Osteoblast (primary cell): ENCODE measurements around the gene PPP1R17. TPM values are rescaled to one million over a fixed set of nuclear protein-coding genes. Genes with fewer than 3 reads are reported as not detected.
A peak's percentile ranks its signal among the peaks of the same experiment; 100 is the strongest.

Source experiments
- DNase-seq: peaks from one replicate; pipeline ENCODE4 v3.0.0; 2011; ENCODE audit warnings: low spot score, mixed read lengths; ENCODE audit not compliant: insufficient read length; ENCODE audit errors: missing footprints
- H2AFZ ChIP-seq: 2 replicates; pipeline ENCODE4 v1.6.0; 2011; ENCODE audit warnings: mild to moderate bottlenecking, low read length
- H3K27ac ChIP-seq: 2 replicates; pipeline ENCODE4 v1.5.1; 2011; ENCODE audit warnings: mild to moderate bottlenecking, low read depth, low read length, moderate library complexity
- H3K27me3 ChIP-seq: 2 replicates; pipeline ENCODE4 v1.6.0; 2012; ENCODE audit warnings: mild to moderate bottlenecking, control low read depth, inconsistent platforms, low read length, moderate library complexity; ENCODE audit not compliant: insufficient read depth
- H3K36me3 ChIP-seq: 2 replicates; pipeline ENCODE4 v1.5.1; 2011; ENCODE audit warnings: mild to moderate bottlenecking, low read length, control low read depth, moderate library complexity; ENCODE audit not compliant: insufficient read depth
- H3K4me1 ChIP-seq: 2 replicates; pipeline ENCODE4 v1.5.1; 2011; ENCODE audit warnings: mild to moderate bottlenecking, low read length, control low read depth, moderate library complexity; ENCODE audit not compliant: insufficient read depth
- H3K4me2 ChIP-seq: 2 replicates; pipeline ENCODE4 v1.6.0; 2011; ENCODE audit warnings: mild to moderate bottlenecking, low read length; ENCODE audit not compliant: insufficient read depth
- H3K4me3 ChIP-seq: fragments of 200-600 bp; sonication (generic); 3 replicates; pipeline ENCODE4 v1.5.1; 2012; ENCODE audit warnings: mild to moderate bottlenecking, low read length, inconsistent platforms; ENCODE audit not compliant: insufficient read depth
- H3K79me2 ChIP-seq: 2 replicates; pipeline ENCODE4 v1.6.0; 2012; ENCODE audit warnings: mild to moderate bottlenecking, low read length, control low read depth, inconsistent platforms; ENCODE audit not compliant: insufficient read depth
- H3K9me3 ChIP-seq: 2 replicates; pipeline ENCODE4 v1.5.1; 2011; ENCODE audit warnings: low read depth, low read length, control low read depth
- H4K20me1 ChIP-seq: 2 replicates; pipeline ENCODE4 v1.6.0; 2012; ENCODE audit warnings: mild to moderate bottlenecking, low read length, control low read depth; ENCODE audit not compliant: insufficient read depth
- CTCF ChIP-seq: IDR thresholded peaks from 2 replicates; pipeline ENCODE4 v1.5.1; 2011; ENCODE audit warnings: mild to moderate bottlenecking, low read depth, low read length, moderate library complexity; ENCODE audit errors: extremely low read depth
- total RNA-seq: library from RNA; depleted of rRNA; stranded (reverse); fragments of >200 nt; gene quantifications from 2 replicates; pipeline ENCODE4 v1.2.3, GENCODE V29; 2012

Gene PPP1R17
- total RNA-seq, 1 donor: not detected

- no peak for DNase-seq
- Histone ChIP-seq H3K4me2 (no peak overlapping the region), H3K4me1 (no peaks in the 10 kb centered on the region), H2AFZ (no peak overlapping the region), H3K4me3 (no peak overlapping the region), H3K9me3 (no peaks in the 10 kb centered on the region), H3K27me3 (no peaks in the 10 kb centered on the region), H3K36me3 (no peaks in the 10 kb centered on the region), H3K27ac (no peak overlapping the region), H3K79me2 (no peaks in the 10 kb centered on the region), H4K20me1 (no peaks in the 10 kb centered on the region)
- TF ChIP-seq CTCF: no peak
Observed at GRCh38 chr7:31647511-31647910, 39.5 kb upstream of the PPP1R17 start.

GRCh38 chr7:31648288-31648687, 38.7 kb upstream of the PPP1R17 start:
- H2AFZ ChIP-seq: no peak overlapping the region
- no peak overlapping the region for H3K4me2 ChIP-seq
- DNase-seq: no peak
- H3K27ac ChIP-seq: no peak overlapping the region
- H3K9me3 ChIP-seq: no peaks in the 10 kb centered on the region
- peak; percentile 38 for TF ChIP-seq CTCF
- H3K4me1 ChIP-seq: no peaks in the 10 kb centered on the region
- H3K79me2 ChIP-seq: no peaks in the 10 kb centered on the region
- H3K36me3 ChIP-seq: no peaks in the 10 kb centered on the region
- H4K20me1 ChIP-seq: no peaks in the 10 kb centered on the region
- no peak overlapping the region for H3K4me3 ChIP-seq
- no peaks in the 10 kb centered on the region for H3K27me3 ChIP-seq

GRCh38 chr7:31648880-31649279, 38.1 kb upstream of the PPP1R17 start:
- no peak overlapping the region for H3K4me2 ChIP-seq
- no peak overlapping the region for H3K27ac ChIP-seq
- no peaks in the 10 kb centered on the region for H3K36me3 ChIP-seq
- H3K4me1 ChIP-seq: no peaks in the 10 kb centered on the region
- H2AFZ ChIP-seq: no peak overlapping the region
- no peak overlapping the region for H3K4me3 ChIP-seq
- no peaks in the 10 kb centered on the region for H3K79me2 ChIP-seq
- no peaks in the 10 kb centered on the region for H3K9me3 ChIP-seq
- no peaks in the 10 kb centered on the region for H4K20me1 ChIP-seq
- DNase-seq: no peak
- no peaks in the 10 kb centered on the region for H3K27me3 ChIP-seq
- TF ChIP-seq CTCF: no peak

GRCh38 chr7:31651234-31652062, 35.6 kb upstream of the PPP1R17 start:
- H2AFZ ChIP-seq: no peak overlapping the region
- H3K4me2 ChIP-seq: no peak overlapping the region
- no peaks in the 10 kb centered on the region for H4K20me1 ChIP-seq
- H3K4me1 ChIP-seq: no peaks in the 10 kb centered on the region
- DNase-seq: no peak
- no peak overlapping the region for H3K27ac ChIP-seq
- H3K36me3 ChIP-seq: no peaks in the 10 kb centered on the region
- no peaks in the 10 kb centered on the region for H3K27me3 ChIP-seq
- no peaks in the 10 kb centered on the region for H3K9me3 ChIP-seq
- H3K4me3 ChIP-seq: no peak overlapping the region
- no peaks in the 10 kb centered on the region for H3K79me2 ChIP-seq
- no peak for TF ChIP-seq CTCF
